Measurements from ENCODE around the gene VEGFC.

VEGFC gene

DNA sequence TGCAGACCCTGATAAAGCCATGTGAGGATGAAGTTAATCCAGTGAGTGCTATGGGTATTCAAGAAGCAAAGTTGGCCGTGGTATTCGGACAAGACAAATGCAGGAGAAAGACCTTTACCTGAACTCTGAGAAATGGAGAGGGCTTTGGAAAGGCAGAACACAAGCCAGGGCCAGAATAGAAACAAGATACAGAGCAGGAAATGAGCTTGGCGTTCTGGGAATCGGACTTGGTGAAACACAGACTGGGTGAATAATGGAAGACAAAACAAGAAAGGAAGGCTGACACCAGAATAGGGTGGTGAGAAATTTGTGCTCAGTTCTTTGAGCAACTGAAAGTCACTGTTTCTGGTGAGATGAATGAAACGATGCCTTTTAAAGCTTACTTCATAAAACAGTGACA is 83.3 kb downstream of the VEGFC start:
- H3K4me2 ChIP-seq (ENCODE audit: low read length) = no peak overlapping the region

DNA sequence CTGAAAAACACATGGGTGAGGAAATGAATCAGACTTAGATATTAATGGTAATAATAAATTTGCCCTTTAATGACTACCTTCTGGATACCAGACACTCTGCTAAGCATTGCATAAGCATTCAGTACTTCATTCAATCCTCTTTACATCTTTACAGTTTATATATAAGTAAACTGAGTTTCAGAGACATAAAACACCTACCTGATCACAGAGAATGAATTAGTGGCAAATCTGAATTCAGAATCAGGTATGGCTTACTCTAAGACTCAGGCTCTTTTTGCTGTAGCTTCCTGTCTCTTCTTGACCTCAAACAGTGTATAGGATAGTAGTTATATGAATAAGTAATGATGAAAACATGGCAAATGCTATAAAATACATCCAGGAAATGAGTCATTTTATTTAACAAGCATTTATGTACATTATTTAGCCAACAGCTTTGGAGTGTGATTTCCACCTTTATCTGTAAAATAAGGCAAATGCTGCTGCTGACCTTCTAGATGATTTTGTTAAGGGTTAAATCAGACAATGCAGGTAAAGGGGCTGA is 83.9 kb downstream of the VEGFC start:
- Histone ChIP-seq H3K4me1 (ENCODE audit: insufficient read depth, low read length, severe bottlenecking) (no peaks in the 10 kb centered on the region), H3K36me3 (ENCODE audit: insufficient read depth, low read length) (no peaks in the 10 kb centered on the region), H3K79me2 (ENCODE audit: insufficient read depth, low read length) (no peaks in the 10 kb centered on the region), H3K4me2 (ENCODE audit: low read length) (no peak overlapping the region), H3K27ac (ENCODE audit: low read depth, low read length, poor library complexity, severe bottlenecking) (no peak overlapping the region), H3K9ac (ENCODE audit: low read length) (no peak overlapping the region), H3K9me2 (ENCODE audit: low read depth, low read length) (no peaks in the 10 kb centered on the region), H2AFZ (ENCODE audit: low read length) (no peak overlapping the region), H3F3A (ENCODE audit: insufficient read depth, low read length) (no peaks in the 10 kb centered on the region), H3K9me3 (ENCODE audit: low read length) (no peaks in the 10 kb centered on the region), H3K27me3 (ENCODE audit: insufficient read depth, low read length) (no peaks in the 10 kb centered on the region), H3K4me3 (ENCODE audit: low read depth, low read length, poor library complexity, severe bottlenecking) (no peak overlapping the region), H4K20me1 (ENCODE audit: insufficient read depth, low read length) (no peaks in the 10 kb centered on the region)
- TF ChIP-seq EZH2 (IDR thresholded peaks at IDR 0.05; ENCODE audit: borderline replicate concordance, low read length) = no peak
- TF ChIP-seq, protein P1, sequence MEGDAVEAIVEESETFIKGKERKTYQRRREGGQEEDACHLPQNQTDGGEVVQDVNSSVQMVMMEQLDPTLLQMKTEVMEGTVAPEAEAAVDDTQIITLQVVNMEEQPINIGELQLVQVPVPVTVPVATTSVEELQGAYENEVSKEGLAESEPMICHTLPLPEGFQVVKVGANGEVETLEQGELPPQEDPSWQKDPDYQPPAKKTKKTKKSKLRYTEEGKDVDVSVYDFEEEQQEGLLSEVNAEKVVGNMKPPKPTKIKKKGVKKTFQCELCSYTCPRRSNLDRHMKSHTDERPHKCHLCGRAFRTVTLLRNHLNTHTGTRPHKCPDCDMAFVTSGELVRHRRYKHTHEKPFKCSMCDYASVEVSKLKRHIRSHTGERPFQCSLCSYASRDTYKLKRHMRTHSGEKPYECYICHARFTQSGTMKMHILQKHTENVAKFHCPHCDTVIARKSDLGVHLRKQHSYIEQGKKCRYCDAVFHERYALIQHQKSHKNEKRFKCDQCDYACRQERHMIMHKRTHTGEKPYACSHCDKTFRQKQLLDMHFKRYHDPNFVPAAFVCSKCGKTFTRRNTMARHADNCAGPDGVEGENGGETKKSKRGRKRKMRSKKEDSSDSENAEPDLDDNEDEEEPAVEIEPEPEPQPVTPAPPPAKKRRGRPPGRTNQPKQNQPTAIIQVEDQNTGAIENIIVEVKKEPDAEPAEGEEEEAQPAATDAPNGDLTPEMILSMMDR (IDR thresholded peaks at IDR 0.05; ENCODE audit: low read length) = no peak

More for the DNA sequence above, 83.3 kb downstream of the VEGFC start:
- H3K27me3 ChIP-seq (ENCODE audit: insufficient read depth, low read length) = no peaks in the 10 kb centered on the region
- H3K79me2 ChIP-seq (ENCODE audit: insufficient read depth, low read length) = no peaks in the 10 kb centered on the region
- no peak overlapping the region for H3K9ac ChIP-seq (ENCODE audit: low read length)
- H3K9me3 ChIP-seq (ENCODE audit: low read length) = no peaks in the 10 kb centered on the region
- H3K4me3 ChIP-seq (ENCODE audit: low read depth, low read length, poor library complexity, severe bottlenecking) = no peak overlapping the region
- no peaks in the 10 kb centered on the region for H3K4me1 ChIP-seq (ENCODE audit: insufficient read depth, low read length, severe bottlenecking)
- H3K27ac ChIP-seq (ENCODE audit: low read depth, low read length, poor library complexity, severe bottlenecking) = no peak overlapping the region
- no peak overlapping the region for H2AFZ ChIP-seq (ENCODE audit: low read length)
- H3F3A ChIP-seq (ENCODE audit: insufficient read depth, low read length) = no peaks in the 10 kb centered on the region
- no peaks in the 10 kb centered on the region for H3K36me3 ChIP-seq (ENCODE audit: insufficient read depth, low read length)
- H3K9me2 ChIP-seq (ENCODE audit: low read depth, low read length) = no peaks in the 10 kb centered on the region
- no peaks in the 10 kb centered on the region for H4K20me1 ChIP-seq (ENCODE audit: insufficient read depth, low read length)
- no peak for TF ChIP-seq EZH2 (IDR thresholded peaks at IDR 0.05; ENCODE audit: borderline replicate concordance, low read length)
- TF ChIP-seq, protein P1 (IDR thresholded peaks at IDR 0.05; ENCODE audit: low read length) = no peak

DNA sequence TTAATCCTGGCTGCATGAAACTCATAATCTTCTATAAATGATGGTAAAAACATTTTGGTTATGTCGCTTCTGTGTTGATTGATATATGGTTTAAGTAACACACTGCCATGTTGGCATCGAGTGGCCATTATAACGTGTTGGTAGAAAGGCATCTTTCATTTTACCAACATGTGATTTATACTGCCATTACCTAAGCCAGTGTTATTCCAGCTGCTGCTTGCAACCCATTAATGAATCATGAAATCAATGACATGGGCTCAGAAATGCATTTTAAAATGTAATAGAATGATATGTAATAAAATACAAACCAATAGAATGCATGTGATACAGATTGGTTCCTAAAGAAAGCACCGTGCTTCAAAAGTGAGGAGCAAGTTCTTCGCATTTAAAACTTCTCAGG is 102.0 kb downstream of the VEGFC start:
- no peaks in the 10 kb centered on the region for H3K27me3 ChIP-seq (ENCODE audit: insufficient read depth, low read length)
- H3F3A ChIP-seq (ENCODE audit: insufficient read depth, low read length) = no peaks in the 10 kb centered on the region
- no peak overlapping the region for H3K9ac ChIP-seq (ENCODE audit: low read length)
- H2AFZ ChIP-seq (ENCODE audit: low read length) = no peak overlapping the region
- no peaks in the 10 kb centered on the region for H4K20me1 ChIP-seq (ENCODE audit: insufficient read depth, low read length)
- no peaks in the 10 kb centered on the region for H3K4me1 ChIP-seq (ENCODE audit: insufficient read depth, low read length, severe bottlenecking)
- H3K79me2 ChIP-seq (ENCODE audit: insufficient read depth, low read length) = no peaks in the 10 kb centered on the region
- no peaks in the 10 kb centered on the region for H3K36me3 ChIP-seq (ENCODE audit: insufficient read depth, low read length)
- no peaks in the 10 kb centered on the region for H3K9me3 ChIP-seq (ENCODE audit: low read length)
- no peak overlapping the region for H3K4me3 ChIP-seq (ENCODE audit: low read depth, low read length, poor library complexity, severe bottlenecking)
- TF ChIP-seq, protein P1 (IDR thresholded peaks at IDR 0.05; ENCODE audit: low read length) = no peak
- no peak for TF ChIP-seq EZH2 (IDR thresholded peaks at IDR 0.05; ENCODE audit: borderline replicate concordance, low read length)
- H3K9me2 ChIP-seq (ENCODE audit: low read depth, low read length) = no peaks in the 10 kb centered on the region
- H3K27ac ChIP-seq (ENCODE audit: low read depth, low read length, poor library complexity, severe bottlenecking) = no peak overlapping the region
- H3K4me2 ChIP-seq (ENCODE audit: low read length) = no peak overlapping the region

All from OCI-LY1 (cell line).